ENCODE data around the gene ANKRD6. TPM values are rescaled to one million over a fixed set of nuclear protein-coding genes. Genes with fewer than 3 reads are reported as not detected.

Gene ANKRD6
- total RNA-seq, 2 experiments from 2014 or later, result 2.4 to 7.0 TPM

GRCh38 chr6:89525786-89526562 lies 93.0 kb downstream of the ANKRD6 start:
- no peaks in the 10 kb centered on the region for H4K20me1 ChIP-seq (ENCODE audit: insufficient read depth, low read length)
- no peaks in the 10 kb centered on the region for H3K9me3 ChIP-seq (ENCODE audit: low read length)
- H2AFZ ChIP-seq (ENCODE audit: low read length), result no peak overlapping the region
- H3K4me1 ChIP-seq (ENCODE audit: insufficient read depth, low read length, poor library complexity, severe bottlenecking), result peaks cover 14% of the 10 kb centered on the region
- H3K9me2 ChIP-seq (ENCODE audit: insufficient read depth, low read length), result no peaks in the 10 kb centered on the region
- no peak overlapping the region for H3K4me3 ChIP-seq (ENCODE audit: low read depth, low read length, poor library complexity, severe bottlenecking)
- H3K36me3 ChIP-seq (ENCODE audit: insufficient read depth, low read length), result no peaks in the 10 kb centered on the region
- DNase-seq (ENCODE audit: low spot score), result no peak
- intact Hi-C loops (cut with micrococcal nuclease; ENCODE audit: unreplicated experiment), result no loop called here
- POLR2A ChIA-PET, result interaction anchor here (0.6 kb wide), 1 partner anchor 23 kb away, joined by 3 read pairs; no protein-coding TSS in a partner anchor
- no peak for TF ChIP-seq EZH2phosphoT487 (IDR thresholded peaks at IDR 0.05; ENCODE audit: borderline replicate concordance, low read depth, low read length)
- no peak overlapping the region for H3K27ac ChIP-seq (ENCODE audit: low read depth, low read length, poor library complexity, severe bottlenecking)
- no TSS peak for BruUV-seq (replicated peaks)
- H3K4me2 ChIP-seq (ENCODE audit: low read length), result no peak overlapping the region
- CTCF ChIA-PET (ENCODE audit: unreplicated experiment), result no interaction called here
- no peaks in the 10 kb centered on the region for H3K79me2 ChIP-seq (ENCODE audit: insufficient read depth, low read depth, low read length)

- H2AFZ ChIP-seq (ENCODE audit: low read length), result no peak overlapping the region
- no TSS peak for BruUV-seq (replicated peaks)
- H3K79me2 ChIP-seq (ENCODE audit: insufficient read depth, low read depth, low read length), result no peaks in the 10 kb centered on the region
- no peak overlapping the region for H3K27ac ChIP-seq (ENCODE audit: low read depth, low read length, poor library complexity, severe bottlenecking)
- no peaks in the 10 kb centered on the region for H4K20me1 ChIP-seq (ENCODE audit: insufficient read depth, low read length)
- intact Hi-C loops (cut with micrococcal nuclease; ENCODE audit: unreplicated experiment), result no loop called here
- H3K36me3 ChIP-seq (ENCODE audit: insufficient read depth, low read length), result no peaks in the 10 kb centered on the region
- TF ChIP-seq CTCF (conservative IDR thresholded peaks at IDR 0.05; ENCODE audit: low read length) (no peak), EZH2phosphoT487 (IDR thresholded peaks at IDR 0.05; ENCODE audit: borderline replicate concordance, low read depth, low read length) (no peak)
- no peak overlapping the region for H3K4me2 ChIP-seq (ENCODE audit: low read length)
- ChIA-PET CTCF (ENCODE audit: unreplicated experiment) (no interaction called here), POLR2A (interaction anchor here (0.6 kb wide), 1 partner anchor 23 kb away, joined by 3 read pairs; no protein-coding TSS in a partner anchor)
- H3K4me1 ChIP-seq (ENCODE audit: insufficient read depth, low read length, poor library complexity, severe bottlenecking), result peaks cover 14% of the 10 kb centered on the region
- H3K9me3 ChIP-seq (ENCODE audit: low read length), result no peaks in the 10 kb centered on the region
- H3K9me2 ChIP-seq (ENCODE audit: insufficient read depth, low read length), result no peaks in the 10 kb centered on the region
- no peak overlapping the region for H3K4me3 ChIP-seq (ENCODE audit: low read depth, low read length, poor library complexity, severe bottlenecking)
- DNase-seq (ENCODE audit: low spot score), result no peak
Measured at GRCh38 chr6:89526563-89526869, 93.6 kb downstream of the ANKRD6 start.

- ChIA-PET POLR2A (interaction anchor here (0.6 kb wide), 1 partner anchor 12 kb away, joined by 3 read pairs; no protein-coding TSS in a partner anchor), CTCF (ENCODE audit: unreplicated experiment) (no interaction called here)
- Histone ChIP-seq H3K36me3 (ENCODE audit: insufficient read depth, low read length) (no peaks in the 10 kb centered on the region), H3K27ac (ENCODE audit: low read depth, low read length, poor library complexity, severe bottlenecking) (no peak overlapping the region), H3K4me3 (ENCODE audit: low read depth, low read length, poor library complexity, severe bottlenecking) (no peak overlapping the region), H3K9me2 (ENCODE audit: insufficient read depth, low read length) (no peaks in the 10 kb centered on the region), H2AFZ (ENCODE audit: low read length) (no peak overlapping the region), H3K9me3 (ENCODE audit: low read length) (no peaks in the 10 kb centered on the region), H3K79me2 (ENCODE audit: insufficient read depth, low read depth, low read length) (no peaks in the 10 kb centered on the region), H3K4me1 (ENCODE audit: insufficient read depth, low read length, poor library complexity, severe bottlenecking) (peaks cover 14% of the 10 kb centered on the region), H4K20me1 (ENCODE audit: insufficient read depth, low read length) (no peaks in the 10 kb centered on the region), H3K4me2 (ENCODE audit: low read length) (no peak overlapping the region)
- no peak for DNase-seq (ENCODE audit: low spot score)
- intact Hi-C loops (cut with micrococcal nuclease; ENCODE audit: unreplicated experiment), result no loop called here
- no peak for TF ChIP-seq EZH2phosphoT487 (IDR thresholded peaks at IDR 0.05; ENCODE audit: borderline replicate concordance, low read depth, low read length)
- TF ChIP-seq CTCF (conservative IDR thresholded peaks at IDR 0.05; ENCODE audit: low read length), result no peak
- no TSS peak for BruUV-seq (replicated peaks)
Measured at GRCh38 chr6:89527634-89528033, 94.7 kb downstream of the ANKRD6 start.
